ENCODE results near the gene PRKRIP1.
A peak's percentile ranks its signal among the peaks of the same experiment; 100 is the strongest.

The PRKRIP1 gene

GRCh38 chr7:102433219-102434038 is 37.3 kb downstream of the PRKRIP1 start, which contains the start of gene ORAI2 (continued):
- peak; percentile 86 for TF ChIP-seq ZBTB10 (tag by site-specific recombination; IDR thresholded peaks at IDR 0.05)

- ChIA-PET CTCF (interaction anchor here (0.6 to 1.0 kb wide), 4 partner anchors 22 to 1826 kb away, joined by 3 to 6 read pairs (median 3); partner anchors contain the start of gene PRKRIP1), POLR2A (interaction anchor here (0.6 to 1.0 kb wide), 2 partner anchors 18 to 314 kb away, joined by 3 to 5 read pairs; no protein-coding TSS in a partner anchor)
- H3K4me1 ChIP-seq (ENCODE audit: control insufficient read depth, insufficient read depth, low read length), result peaks cover 15% of the 10 kb centered on the region
- peak; percentile 77 for TF ChIP-seq PRDM10 (tag by site-specific recombination; IDR thresholded peaks at IDR 0.05)
- TF ChIP-seq GLIS2 (tag by site-specific recombination; IDR thresholded peaks at IDR 0.05), result 0 out of 2 replicates have a peak, but pooled peaks have one; percentile 2
- TF ChIP-seq ZNF335 (tag by site-specific recombination; conservative IDR thresholded peaks at IDR 0.05), result peak; percentile 69
- TF ChIP-seq ZNF48 (tag by site-specific recombination; IDR thresholded peaks at IDR 0.05), result no peak
- 0 out of 2 replicates have a peak, but pooled peaks have one; percentile 9 for TF ChIP-seq GLIS1 (tag by site-specific recombination; IDR thresholded peaks at IDR 0.05)
- TF ChIP-seq ZBTB11 (tag by site-specific recombination; conservative IDR thresholded peaks at IDR 0.05; ENCODE audit: low read depth), result 0 out of 2 replicates have a peak, but pooled peaks have one; percentile 8
- TF ChIP-seq ZNF362 (tag by site-specific recombination; IDR thresholded peaks at IDR 0.05), result peak; percentile 79
- no peak for TF ChIP-seq ZNF785 (tag by site-specific recombination; IDR thresholded peaks at IDR 0.05)
- no peak for TF ChIP-seq ZNF148 (tag by site-specific recombination; IDR thresholded peaks at IDR 0.05; ENCODE audit: borderline replicate concordance)
- TF ChIP-seq GLI4 (tag by site-specific recombination; IDR thresholded peaks at IDR 0.05), result no peak
- 0 out of 2 replicates have a peak, but pooled peaks have one; percentile 4 for TF ChIP-seq CTCF (tag by site-specific recombination; IDR thresholded peaks at IDR 0.05)
- TF ChIP-seq ZNF645 (tag by site-specific recombination; IDR thresholded peaks at IDR 0.05), result no peak
- TF ChIP-seq ZXDB (tag by site-specific recombination; IDR thresholded peaks at IDR 0.05), result peak; percentile 6; the same call in 1 of the 2 replicates
- 0 out of 2 replicates have a peak, but pooled peaks have one; percentile 12 for TF ChIP-seq SP3 (tag by site-specific recombination; IDR thresholded peaks at IDR 0.05)
- peak overlapping the region; percentile 68; the same call in 1 of the 2 replicates for H3K27ac ChIP-seq (ENCODE audit: extremely low read depth, low read depth, low read length)
- H3K4me3 ChIP-seq (ENCODE audit: low read depth, low read length), result peak overlapping the region; percentile 83
- H3K9me3 ChIP-seq (ENCODE audit: control insufficient read depth, insufficient read depth, low read depth, low read length), result no peaks in the 10 kb centered on the region
- peaks cover 7 to 16% of the 10 kb centered on the region in 2 experiments; a peak in 2 of 3 replicates for H3K36me3 ChIP-seq (ENCODE audit: control insufficient read depth in 2 of 2, insufficient read depth in 1 of 2, low read length in 2 of 2)
Measured at GRCh38 chr7:102434039-102434486, 37.9 kb downstream of the PRKRIP1 start.
